Myocyte (in vitro differentiated cells): ENCODE measurements around the gene THEMIS2. TPM values are rescaled to one million over a fixed set of nuclear protein-coding genes. Genes with fewer than 3 reads are reported as not detected.
"Not testable (repeated sequence)": the region's sequence is repeated elsewhere in the genome, so short reads cannot be mapped to it uniquely, and the experiment has no call there.

ENCODE experiments used
- DNase-seq: peaks from one replicate; pipeline ENCODE4 v3.0.0-alpha.2; 2012; ENCODE audit warnings: low read depth
- total RNA-seq: library from RNA; depleted of rRNA; stranded (reverse); fragments of >200 nt; gene quantifications from 2 replicates; pipeline ENCODE4 v1.2.3, GENCODE V29; 2014

The THEMIS2 gene
- total RNA-seq, 1 donor from 2014 or later: 27.3 TPM

DNA sequence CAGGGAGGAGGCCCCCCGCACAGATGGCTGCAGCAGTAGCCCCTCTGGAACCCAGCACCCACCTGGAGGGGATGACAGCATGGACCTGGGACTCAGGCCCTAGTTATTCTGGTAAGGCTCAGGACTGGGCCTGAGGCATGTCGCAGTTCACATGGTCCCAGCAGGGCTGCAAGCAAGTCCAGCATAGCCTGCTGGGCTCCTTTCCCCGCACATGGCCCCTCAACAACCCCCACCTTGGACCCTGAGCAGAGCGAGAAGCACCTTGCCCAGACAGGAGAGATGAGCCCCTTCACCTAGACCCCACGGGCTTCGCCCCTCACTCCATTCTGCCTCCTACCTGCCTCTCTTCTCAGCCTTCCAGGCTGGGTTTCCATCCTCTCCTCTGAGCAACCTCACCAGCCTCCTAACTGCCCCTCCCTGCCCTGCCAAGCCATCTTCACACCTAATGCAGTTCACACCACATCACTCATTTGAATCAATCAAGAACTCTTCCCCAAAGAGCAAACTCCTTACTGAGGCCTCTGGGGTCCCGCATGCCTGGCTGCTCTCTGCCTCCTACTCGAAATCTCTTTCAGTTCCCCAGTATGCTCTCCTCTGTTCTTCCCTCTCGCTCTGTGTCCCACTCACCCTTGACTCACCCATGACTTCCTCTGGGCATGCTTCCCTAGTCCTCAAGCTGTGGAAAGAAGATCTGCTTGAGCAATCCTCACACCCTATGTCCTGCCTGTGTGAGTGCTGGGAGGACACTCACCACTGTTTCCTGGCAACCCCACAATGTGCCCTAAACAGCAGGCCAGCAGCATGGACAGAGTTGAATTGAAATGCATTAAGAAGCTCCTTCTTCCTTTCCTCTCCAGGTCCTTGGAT is 9.4 kb upstream of the THEMIS2 start:
- DNase-seq: peak; percentile 90

DNA sequence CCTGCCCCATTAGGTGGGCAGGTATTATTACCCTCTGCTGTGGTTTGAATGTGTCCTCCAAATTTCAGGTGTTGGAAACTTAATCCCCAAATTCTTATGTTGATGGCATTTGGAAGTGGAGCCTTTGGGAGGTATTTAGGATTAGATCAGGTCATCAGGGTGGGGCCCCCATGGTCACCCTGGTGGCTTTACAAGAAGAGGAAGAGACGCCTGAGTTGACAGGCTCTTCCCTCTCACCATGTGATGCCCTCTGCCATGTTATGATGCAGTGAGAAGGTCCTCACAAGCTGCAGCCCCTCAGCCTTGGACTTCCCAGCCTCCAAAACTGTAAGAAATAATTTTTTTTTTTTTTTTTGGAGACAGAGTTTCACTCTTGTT is 8.8 kb upstream of the THEMIS2 start:
- no peak for DNase-seq

DNA sequence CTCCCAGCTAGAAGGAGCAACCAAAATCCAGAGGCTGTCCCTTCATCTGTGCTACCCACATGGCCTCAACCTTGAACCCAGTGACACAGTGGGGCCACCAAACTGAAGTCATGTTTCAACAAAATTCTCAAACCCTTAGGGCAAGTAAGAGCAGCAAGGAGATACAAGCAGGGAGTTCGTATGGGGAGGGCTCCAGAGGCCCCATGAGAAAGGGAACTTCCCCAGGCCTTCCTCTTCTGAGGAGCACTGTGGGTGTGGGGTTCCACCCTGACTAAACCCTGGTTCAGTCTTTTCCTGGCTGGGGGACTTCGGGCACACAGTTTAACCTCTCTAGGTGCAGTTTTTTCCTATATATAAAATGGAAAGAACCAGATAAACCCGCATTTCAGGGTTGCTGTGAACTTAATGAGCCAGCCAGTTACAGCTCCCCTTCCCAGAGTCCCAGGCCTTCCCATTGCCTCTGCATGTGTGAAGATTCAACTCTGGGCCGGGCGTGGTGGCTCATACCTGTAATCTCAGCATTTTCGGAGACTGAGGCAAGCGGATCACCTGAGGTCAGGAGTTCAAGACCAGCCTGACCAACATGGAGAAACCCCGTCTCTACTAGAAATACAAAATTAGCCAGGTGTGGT is 8.0 kb upstream of the THEMIS2 start:
- no peak for DNase-seq

DNA sequence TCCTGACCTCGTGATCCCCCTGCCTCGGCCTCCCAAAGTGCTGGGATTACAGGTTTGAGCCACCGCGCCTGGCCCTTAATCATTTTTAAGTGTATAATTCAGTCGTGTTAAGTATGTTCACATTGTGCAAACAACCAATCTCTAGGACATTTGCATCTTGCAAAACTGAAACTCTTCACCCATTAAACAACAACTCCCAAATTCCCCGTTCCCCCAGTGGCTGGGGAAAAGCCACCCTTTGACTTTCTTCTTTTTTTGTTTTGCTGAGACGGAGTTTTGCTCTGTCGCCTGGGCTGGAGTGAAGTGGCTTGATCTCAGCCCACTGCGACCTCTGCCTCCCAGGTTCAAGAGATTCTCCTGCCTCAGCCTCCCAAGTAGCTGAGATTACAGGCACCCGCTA is 6.5 kb upstream of the THEMIS2 start:
- no peak for DNase-seq

DNA sequence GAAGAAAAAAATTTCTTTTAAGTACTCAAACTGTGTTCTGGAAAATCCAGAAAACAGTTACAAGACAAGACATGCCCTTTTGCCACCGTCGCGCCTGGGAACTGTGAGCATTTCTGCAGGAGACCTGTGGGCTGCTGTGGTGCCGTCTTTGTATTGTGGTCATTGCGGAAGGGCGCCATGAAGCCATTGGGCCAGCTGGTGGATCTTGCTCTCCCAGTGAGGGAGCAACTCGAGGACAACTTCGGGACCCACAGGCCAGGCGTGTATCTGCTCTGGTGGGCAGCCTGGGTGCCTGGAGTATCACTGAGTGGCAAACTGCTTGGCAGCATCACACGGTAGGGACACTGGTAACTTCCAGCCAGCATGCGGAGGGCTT is 3.8 kb upstream of the THEMIS2 start:
- no peak for DNase-seq

DNA sequence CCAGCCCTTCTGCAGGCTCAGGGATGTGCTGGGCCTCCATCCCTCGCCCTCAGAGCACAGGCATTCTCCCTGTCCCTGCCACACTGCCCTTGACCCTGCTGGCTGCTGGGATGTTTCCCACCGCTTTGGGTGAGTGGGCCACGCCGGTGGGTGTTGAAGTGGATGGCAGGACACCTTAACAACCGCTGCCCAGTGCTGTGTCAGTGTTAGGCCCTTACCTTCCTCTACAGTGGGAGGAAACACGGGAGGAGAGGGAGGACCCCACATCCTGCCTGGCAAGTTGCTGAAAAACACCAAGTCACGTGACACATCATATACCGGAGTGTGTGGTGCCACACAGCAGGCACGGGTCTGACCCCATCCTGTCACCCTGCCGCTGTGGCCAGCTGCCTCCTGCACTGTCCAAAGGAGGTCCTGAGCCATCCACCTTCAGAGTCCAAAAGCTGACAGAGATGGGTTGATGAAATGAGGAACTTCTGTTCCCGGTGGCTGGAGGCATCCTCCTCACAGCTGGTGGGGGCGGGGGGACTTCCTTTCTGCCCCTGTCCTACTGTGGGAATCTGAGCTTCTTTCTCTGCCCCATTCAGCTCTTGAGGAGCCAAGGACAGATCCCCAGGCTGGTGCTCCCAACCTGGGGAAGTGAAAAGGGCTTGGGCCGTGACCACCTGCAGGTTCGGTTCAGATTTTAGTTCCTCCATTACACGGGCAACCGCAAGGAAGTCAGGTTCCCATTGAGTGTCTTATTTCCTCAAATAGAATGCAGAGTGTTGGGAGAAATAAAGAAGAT is 3.2 kb upstream of the THEMIS2 start:
- DNase-seq: no peak

DNA sequence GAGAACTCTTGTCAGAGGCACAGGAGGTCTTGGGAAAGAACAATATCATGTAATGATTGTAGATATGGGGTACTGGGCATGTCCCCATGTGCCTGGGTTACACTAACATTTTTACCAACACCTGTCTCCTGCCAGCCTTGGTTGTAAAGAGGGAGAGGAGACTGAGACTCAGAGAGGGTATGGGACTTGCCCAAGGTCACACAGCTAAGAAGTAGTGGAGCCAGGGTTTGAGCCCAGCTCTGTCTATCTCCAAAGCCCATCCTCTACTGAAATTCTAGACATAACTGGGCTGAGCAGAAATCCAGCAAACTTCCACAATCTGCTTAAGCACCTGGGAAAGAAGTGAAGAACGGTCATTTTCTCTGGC is 2.6 kb upstream of the THEMIS2 start:
- DNase-seq: no peak

DNA sequence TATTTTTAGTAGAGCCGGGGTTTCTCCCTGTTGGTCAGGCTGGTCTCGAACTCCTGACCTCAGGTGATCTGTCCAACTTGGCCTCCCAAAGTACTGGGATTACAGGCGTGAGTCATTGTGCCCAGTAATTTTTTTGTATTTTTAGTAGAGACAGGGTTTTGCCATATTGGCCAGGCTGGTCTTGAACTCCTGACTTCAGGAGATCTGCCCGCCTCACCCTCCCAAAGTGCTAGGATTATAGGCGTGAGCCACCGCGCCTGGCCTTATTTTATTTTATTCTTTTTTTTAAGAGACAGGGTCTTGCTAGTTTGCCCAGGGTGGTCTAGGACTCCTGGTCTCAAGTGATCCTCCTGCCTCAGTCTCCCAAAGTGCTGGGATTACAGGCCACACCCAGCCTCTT is 1.3 kb upstream of the THEMIS2 start:
- DNase-seq: not testable (repeated sequence)

DNA sequence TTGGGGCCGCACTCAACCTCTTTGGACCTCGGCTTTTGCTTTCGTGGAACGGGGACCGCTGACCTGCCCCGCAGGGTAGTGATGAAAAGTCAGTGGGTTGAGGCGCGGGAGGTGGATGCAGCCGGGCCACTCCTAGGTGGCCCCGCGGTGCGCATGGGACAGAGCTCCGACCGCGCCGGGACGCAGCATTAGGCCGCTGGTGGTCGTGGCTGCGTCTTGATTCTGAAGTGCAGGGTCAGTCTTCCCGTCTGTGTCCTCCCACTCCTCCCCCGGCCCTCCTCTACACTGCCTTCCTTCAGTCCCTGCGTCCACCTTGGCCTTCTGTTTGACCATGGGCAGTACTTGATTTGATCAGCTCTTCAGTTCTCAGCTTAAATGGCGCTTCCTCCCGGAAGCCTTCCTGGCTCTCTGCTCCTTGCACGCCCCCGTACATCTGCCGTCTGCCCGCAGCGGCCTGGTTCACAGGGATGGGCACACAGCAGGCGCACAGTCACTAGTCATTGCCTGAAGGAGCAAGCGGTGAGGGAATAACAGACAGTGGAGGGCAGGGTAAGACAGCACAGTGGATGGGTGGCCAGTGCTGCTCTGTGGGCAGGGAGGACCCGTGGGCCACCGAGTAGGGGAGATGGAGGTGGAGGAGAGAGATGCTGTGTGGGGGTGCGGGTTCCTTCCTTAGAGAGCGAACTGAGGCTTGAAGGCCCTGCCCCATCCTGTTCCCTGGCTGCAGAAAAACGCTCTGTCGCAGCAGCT is 633 bp downstream of the THEMIS2 start:
- peak; percentile 40 for DNase-seq

DNA sequence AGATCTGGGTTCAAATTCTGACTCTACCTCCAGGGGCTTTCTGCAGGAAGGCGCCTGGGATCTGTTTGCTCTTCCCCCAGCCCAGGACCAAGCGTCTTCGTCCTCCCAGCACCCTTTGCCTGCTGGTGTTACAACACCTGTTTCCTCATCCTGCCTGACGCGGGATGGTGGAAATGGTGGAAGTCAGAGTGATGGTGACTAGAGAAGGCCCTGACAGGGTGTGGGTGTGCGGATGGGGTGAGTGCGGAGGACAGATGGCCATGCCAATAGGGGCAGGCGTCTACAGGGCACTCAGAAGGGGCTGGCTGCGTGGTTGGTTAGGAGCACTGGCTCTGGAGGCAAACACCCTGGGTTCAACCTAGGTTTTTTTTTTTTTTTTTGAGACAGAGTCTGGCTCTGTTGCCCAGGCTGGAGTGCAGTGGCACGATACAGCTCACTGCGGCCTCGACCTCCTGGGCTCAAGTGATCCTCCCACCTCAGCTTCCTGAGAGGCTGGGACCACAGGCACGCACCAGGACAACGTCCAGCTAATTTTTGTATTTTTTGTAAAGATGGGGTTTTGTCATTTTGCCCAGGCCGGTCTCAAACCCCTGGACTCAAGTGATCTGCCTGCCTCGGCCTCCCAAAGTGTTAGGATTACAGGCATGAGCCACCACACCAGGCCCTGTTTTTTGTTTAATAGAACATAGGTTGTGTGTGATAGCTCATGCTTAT is 1.5 kb downstream of the THEMIS2 start:
- DNase-seq: no peak

DNA sequence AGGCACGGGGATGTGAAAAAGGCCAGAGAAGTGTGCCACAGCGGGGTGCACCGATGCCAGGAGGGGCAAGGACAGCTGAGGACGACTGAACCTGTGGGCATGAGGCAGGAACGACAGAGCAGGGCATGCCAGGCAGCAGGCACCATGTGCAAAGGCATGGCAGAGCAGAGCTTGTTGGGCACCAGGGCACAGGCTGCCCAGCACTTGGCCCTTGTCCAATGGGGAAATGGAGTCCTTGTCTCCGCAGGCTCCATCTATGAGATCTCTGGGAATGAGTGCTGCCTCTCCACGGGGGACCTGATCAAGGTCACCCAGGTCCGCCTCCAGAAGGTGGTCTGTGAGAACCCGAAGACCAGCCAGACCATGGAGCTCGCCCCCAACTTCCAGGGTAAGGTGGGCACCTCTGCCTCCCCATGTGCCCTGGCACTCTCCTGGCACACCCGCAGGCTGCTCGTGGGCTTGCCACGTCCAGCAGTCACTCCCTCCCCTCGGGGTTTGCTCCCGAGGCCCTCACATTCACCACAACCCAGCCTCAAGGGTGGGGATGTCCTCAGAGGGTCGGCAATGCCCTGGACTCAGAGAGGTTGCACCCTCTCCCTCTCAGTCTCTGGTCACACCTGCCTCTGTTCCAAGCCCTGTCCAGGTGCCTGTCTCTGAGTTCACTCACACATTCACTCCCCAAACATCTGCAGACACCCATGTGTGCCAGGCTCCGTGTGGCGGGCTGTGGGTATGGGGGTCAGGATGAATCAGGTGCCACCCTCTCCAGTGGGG is 4.2 kb downstream of the THEMIS2 start:
- no peak for DNase-seq

DNA sequence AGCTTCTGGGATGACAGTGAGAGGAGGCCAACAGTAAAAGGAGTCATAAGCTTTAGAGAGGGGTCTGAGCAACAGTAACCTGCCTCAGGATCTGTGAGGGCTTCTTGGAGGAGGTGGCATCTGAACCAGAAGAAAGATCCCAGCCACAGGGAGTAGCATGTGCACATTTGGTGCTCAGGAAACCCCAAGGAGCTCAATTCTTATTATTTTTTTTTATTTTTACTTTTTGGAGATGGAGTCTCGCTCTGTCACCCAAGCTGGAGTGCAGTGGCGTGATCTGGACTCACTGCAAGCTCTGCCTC is 4.7 kb downstream of the THEMIS2 start:
- no peak for DNase-seq

DNA sequence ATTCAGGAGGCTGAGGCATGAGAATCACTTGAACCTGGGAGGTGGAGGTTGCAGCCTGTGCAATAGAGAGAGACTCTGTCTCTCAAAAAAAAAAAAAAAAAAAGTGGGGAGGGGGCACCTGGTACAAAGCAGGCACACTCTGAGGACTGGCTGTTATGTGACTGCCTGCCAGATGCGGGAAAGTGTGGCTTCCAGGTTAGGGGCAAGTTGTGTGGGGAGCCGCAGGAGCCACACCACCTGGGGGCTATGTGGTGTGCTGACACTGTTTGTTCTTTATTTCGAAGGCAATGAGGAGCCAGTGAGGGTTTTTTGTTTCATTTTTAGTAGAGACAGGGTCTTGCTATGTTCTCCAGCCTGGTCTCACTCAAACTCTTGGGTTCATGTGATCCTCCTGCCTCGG is 5.7 kb downstream of the THEMIS2 start:
- no peak for DNase-seq

DNA sequence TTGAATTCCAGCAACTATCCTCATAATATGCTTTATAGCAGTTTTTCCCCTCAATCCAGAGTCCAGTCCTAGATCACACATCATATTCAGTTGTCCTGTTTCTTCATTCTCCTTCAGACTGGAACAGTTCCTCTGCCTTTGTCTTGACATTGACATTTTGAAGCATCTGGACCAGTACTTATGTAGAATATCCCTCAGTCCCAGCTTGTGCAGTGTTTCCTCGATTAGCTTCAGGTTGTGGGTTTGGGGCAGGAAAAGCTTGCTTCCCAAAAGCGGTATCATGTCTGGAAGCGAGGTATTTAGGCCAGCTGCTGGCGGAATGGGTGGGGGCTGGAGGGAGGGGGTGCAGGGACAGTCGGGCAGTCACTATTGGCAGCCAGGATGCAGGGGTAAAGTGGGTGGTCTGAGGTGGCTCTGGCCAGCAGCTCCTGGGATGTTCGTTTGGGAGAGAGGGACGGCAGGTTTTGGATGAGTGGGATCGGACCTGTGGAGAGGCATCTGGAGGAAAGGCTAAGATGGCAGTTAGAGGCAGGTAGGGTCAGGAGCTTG is 6.5 kb downstream of the THEMIS2 start:
- peak; percentile 86 for DNase-seq

DNA sequence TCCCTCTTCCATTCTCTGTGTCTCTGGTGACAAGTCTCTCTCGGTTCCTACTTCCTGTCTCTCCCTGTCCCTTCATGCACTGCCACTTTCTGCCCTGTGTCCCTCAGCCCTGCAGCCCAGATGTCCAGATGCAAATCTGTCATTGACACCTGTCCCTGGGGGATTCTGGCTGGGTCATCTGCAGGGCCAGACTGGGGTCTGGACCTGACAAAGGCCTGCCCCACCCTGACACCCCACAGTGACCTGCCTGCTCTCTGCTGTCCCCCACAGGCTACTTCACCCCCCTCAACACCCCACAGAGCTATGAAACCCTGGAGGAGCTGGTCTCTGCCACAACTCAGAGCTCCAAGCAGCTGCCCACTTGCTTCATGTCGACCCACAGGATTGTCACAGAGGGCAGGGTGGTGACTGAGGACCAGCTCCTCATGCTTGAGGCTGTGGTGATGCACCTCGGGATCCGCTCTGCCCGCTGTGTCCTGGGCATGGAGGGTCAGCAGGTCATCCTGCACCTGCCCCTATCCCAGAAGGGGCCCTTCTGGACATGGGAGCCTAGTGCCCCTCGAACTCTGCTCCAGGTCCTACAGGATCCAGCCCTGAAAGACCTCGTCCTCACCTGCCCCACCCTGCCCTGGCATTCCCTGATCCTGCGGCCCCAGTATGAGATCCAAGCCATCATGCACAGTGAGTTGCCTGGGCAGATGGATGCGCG is 7.2 kb downstream of the THEMIS2 start:
- DNase-seq: peak; percentile 91

DNA sequence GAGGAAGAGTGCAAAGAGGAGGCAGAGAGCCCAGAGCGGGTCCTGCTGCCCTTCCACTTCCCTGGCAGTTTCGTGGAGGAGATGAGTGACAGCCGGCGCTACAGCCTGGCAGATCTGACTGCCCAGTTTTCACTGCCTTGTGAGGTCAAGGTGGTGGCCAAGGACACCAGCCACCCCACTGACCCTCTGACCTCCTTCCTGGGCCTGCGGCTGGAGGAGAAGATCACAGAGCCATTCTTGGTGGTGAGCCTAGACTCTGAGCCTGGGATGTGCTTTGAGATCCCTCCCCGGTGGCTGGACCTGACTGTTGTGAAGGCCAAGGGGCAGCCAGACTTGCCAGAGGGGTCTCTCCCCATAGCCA is 10.2 kb downstream of the THEMIS2 start:
- no peak for DNase-seq

DNA sequence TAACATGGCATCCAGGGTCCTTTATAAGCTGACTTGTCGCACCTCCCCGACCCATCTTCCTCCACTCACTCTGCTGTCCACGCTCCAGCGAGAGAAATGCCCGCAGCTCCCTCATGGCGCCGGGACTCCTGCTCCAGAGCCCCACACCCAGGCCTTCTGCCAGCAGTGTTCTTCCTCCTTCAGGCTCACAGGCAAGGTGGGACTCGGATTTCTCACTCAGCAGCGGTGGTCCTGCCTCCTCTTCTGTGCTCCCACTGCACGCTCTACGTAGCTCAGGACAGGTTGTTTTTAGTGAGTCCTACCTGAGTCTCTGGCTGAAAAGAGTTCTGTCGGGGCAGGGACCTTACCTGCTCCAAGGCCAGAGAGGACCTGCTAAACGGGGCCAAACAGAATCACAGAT is 11.2 kb downstream of the THEMIS2 start:
- no peak for DNase-seq

DNA sequence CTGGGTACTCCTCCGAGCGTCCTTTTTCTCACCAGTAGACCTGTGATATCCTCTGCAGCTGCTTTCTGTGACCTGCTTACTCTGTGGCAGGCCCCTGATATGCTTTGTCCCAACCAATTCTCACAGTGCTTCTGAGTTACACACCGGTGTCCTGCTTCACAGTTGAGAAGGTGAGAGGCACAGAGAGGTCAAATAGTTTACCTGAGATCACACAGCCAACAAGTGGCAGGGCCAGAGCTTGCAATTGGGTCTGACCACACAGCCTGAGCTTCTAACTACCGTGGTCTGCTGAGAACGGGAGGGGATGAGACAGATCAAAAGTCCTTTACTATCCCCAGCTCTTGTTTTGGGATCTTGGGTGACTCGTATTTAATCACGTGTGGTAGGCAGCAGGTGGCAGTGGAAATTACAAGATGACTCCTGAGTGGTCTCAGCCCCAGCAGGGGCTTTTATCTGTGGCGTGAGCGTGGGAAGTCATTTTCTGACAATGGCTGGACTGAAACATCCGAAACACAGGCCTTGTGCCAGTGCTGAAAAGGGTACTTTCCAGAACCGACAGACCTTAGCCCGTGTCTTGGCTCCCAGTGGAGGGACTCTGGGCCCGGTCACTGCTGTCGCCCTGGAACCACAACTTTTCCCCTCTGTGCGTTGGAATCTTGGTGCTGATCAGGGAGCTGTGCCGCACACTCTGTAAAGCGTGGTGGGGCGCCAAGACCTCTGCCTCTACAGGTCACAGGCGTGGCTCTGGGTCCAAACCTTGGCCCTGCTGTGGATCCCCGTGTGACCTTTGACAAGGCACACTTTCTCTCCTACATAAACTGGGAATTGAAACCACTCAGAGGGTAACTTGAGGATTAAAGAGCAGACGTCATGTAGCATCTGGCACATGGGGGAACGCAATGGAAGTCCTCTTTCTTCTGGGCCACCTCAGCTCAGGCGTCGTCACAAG is 11.9 kb downstream of the THEMIS2 start:
- peak; percentile 75 for DNase-seq
